Activated CD4-positive, alpha-beta T cell treated with anti-CD3 and anti-CD28 coated beads, Interleukin-10, Interleukin-2, amounts not matched to agents 100 ng/mL and 50 ng/mL, durations not matched to agents 16 hours and 8 hours (primary cell): ENCODE data around the gene COL6A5.

Experiments
- DNase-seq: peaks from one replicate; pipeline ENCODE4 v3.0.0-alpha.2; 2020

The COL6A5 gene

DNA sequence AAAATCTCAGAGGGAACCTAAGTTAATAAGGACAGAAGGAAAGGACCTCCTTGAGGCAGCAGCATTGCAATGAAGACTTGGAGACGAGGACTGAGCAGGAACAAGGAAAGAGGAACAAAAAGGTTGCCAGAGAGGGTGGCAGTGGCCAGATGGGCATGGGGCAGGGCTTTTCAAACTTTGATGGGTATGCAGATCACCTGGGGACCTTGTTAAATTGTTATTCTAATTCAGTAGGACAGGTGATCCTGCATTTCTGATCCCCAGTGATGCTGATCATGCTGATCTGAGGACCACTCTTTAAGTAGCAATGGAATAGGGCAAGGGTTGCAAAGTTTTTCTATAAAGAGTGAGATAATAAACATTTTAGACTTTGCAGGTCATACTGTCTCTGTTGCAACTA is 182.6 kb downstream of the COL6A5 start:
- no peak for DNase-seq

- DNase-seq: no peak
These were observed 184.2 kb downstream of the COL6A5 start for GRCh38 chr3:130529486-130530215.

GRCh38 chr3:130533247-130533646 is 187.8 kb downstream of the COL6A5 start:
- no peak for DNase-seq
